ENCODE results near the gene ELL.
"Not testable (repeated sequence)": the region's sequence is repeated elsewhere in the genome, so short reads cannot be mapped to it uniquely, and the experiment has no call there.

Gene ELL

DNA sequence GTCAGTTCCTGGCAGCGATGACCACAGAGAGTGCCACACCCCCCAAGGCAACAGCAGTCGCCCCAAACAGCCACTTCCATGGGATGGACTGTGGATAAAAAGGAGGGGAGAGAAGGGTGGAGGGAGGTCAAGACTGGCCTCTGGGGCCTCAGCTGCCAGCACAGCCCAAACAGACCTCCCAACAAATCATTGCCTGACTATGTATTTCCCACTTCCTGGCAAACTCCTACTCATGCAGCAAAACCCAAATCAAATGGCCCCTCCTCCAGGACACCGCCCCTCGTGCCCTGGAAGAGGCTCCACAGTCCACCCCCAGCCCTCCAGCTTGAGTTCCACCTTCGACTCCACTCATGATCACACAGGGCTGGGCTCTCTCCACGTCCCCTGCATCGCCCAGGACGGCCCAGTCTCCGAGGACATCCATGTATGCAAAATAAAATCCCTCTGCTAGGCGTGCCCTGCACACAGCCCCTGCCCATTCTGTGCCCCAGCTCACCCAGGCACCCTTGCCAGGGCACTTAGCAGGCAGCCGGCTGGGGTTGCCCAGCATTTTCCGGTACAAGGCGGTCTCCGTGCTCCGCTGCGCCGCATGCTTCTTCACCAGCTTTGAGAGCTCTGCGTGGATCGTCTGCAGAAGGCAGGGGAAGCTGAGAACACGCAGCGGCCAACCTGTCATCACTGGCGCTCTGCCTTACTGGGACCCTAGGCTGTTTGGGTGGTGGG lies 10.5 kb upstream of the ELL start:
- no peak overlapping the region for H3K4me3 ChIP-seq (ENCODE audit: control insufficient read depth, low read depth, low read length)
- DNase-seq (ENCODE audit: low read depth) = no peak
- TF ChIP-seq, protein P1, sequence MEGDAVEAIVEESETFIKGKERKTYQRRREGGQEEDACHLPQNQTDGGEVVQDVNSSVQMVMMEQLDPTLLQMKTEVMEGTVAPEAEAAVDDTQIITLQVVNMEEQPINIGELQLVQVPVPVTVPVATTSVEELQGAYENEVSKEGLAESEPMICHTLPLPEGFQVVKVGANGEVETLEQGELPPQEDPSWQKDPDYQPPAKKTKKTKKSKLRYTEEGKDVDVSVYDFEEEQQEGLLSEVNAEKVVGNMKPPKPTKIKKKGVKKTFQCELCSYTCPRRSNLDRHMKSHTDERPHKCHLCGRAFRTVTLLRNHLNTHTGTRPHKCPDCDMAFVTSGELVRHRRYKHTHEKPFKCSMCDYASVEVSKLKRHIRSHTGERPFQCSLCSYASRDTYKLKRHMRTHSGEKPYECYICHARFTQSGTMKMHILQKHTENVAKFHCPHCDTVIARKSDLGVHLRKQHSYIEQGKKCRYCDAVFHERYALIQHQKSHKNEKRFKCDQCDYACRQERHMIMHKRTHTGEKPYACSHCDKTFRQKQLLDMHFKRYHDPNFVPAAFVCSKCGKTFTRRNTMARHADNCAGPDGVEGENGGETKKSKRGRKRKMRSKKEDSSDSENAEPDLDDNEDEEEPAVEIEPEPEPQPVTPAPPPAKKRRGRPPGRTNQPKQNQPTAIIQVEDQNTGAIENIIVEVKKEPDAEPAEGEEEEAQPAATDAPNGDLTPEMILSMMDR (conservative IDR thresholded peaks at IDR 0.05; ENCODE audit: control insufficient read depth, insufficient read depth, low read depth, low read length) = no peak

DNA sequence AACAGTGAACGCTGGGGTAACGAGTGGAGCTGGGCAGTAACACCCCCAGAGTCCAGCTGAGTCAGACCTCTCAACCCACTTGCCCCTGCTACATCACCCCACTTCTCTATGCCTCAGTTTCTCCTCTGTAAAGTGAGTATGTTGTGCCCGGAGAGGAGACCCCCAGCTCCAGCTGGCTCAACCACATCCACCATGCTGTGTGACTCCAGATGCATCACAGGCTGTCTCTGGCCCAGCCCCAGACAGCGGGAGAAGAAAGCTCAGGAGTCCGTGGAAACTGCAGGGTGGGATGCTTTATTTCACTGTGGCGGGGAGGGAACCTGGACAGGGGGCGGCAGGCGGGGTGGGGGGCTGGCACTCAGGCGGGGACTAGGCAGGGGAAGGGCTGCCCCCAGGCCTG lies 9.6 kb upstream of the ELL start:
- DNase-seq (ENCODE audit: low read depth) = no peak
- no peak overlapping the region for H3K4me3 ChIP-seq (ENCODE audit: control insufficient read depth, low read depth, low read length)
- TF ChIP-seq, protein P1 (conservative IDR thresholded peaks at IDR 0.05; ENCODE audit: control insufficient read depth, insufficient read depth, low read depth, low read length) = no peak

DNA sequence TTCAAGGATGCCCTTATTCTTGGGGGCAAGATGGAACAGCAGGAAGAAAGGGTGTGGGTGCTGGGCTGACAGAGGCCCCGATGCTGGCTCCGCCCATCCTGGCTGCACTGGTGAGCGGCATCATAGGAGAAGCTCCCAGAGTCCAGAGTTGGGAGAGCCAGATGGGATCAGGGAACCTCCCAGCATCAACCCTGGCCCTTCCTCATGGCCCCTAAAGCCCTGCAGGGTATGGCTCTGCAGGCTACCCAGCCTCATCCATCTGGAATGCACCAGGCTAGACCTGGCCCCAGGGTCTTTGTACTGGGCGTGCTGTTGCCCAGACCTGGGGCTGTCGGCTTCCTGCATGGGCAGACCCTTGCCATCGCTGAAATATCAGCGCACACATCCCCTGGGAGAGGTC lies 7.9 kb upstream of the ELL start:
- TF ChIP-seq, protein P1 (conservative IDR thresholded peaks at IDR 0.05; ENCODE audit: control insufficient read depth, insufficient read depth, low read depth, low read length) = no peak
- H3K4me3 ChIP-seq (ENCODE audit: control insufficient read depth, low read depth, low read length) = no peak overlapping the region
- no peak for DNase-seq (ENCODE audit: low read depth)

DNA sequence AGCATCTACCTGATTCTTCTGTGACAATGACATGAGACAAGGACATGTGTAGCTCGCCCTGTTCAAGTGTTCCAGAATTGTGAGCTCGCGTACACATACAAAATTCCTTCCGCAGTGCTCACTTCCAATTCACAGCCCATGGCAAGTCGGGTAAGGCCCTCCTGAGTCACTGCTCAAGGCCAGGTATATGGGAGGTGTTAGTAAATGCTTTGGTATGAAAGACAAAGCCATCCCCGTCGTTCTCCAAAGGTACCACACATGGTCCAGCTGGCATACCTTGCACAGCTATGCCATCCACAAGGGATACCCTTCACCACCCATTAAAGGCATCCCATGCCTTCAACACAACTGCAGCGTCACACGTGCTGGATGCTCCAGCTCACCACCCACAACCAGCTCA lies 4.4 kb upstream of the ELL start:
- no peak for DNase-seq (ENCODE audit: low read depth)
- TF ChIP-seq, protein P1 (conservative IDR thresholded peaks at IDR 0.05; ENCODE audit: control insufficient read depth, insufficient read depth, low read depth, low read length) = no peak
- H3K4me3 ChIP-seq (ENCODE audit: control insufficient read depth, low read depth, low read length) = no peak overlapping the region

DNA sequence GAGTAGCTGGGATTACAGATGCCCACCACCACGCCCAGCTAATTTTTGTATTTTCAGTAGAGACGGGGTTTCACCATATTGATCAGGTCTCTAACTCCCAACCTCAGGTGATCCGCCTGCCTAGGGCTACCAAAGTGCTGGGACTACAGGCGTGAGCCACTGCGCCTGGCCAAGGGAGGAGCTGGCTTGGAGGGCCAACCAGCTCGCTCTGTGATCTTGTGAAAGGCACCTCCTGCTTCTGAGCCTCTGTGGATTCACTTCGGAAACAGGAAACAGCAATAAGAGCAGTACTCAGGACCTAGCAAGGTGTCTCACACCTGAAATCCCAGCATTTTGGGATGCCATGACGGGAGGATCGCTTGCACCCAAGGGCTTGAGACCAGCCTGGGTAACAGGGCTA lies 2.0 kb upstream of the ELL start:
- no peak for DNase-seq (ENCODE audit: low read depth)
- no peak overlapping the region for H3K4me3 ChIP-seq (ENCODE audit: control insufficient read depth, low read depth, low read length)
- TF ChIP-seq, protein P1 (conservative IDR thresholded peaks at IDR 0.05; ENCODE audit: control insufficient read depth, insufficient read depth, low read depth, low read length) = no peak

DNA sequence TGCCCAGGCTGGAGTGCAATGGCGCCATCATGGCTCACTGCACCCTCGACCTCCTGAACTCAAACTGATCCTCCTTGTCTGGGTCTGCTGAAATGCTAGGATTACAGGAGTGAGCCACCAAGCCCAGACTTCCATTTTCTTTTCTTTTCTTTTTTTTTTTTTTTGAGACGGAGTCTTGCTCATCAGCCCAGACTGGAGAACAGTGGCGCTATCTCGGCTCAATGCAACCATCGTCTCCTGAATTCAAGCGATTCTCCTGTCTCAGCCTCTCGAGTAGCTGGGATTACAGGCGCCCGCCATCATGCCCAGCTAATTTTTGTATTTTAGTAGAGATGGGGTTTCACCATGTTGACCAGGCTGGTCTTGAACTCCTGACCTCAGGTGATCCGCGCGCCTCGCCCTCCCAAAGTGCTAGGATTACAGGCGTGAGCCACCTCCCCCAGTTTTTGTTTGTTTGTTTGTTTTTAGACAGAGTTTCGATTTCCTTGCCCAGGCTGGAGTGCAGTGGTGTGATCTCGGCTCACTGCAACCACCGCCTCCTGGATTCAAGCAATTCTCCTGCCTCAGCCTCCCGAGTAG lies 1.1 kb upstream of the ELL start:
- DNase-seq (ENCODE audit: low read depth) = not testable (repeated sequence)
- H3K4me3 ChIP-seq (ENCODE audit: control insufficient read depth, low read depth, low read length) = peak overlapping the region; percentile 22

DNA sequence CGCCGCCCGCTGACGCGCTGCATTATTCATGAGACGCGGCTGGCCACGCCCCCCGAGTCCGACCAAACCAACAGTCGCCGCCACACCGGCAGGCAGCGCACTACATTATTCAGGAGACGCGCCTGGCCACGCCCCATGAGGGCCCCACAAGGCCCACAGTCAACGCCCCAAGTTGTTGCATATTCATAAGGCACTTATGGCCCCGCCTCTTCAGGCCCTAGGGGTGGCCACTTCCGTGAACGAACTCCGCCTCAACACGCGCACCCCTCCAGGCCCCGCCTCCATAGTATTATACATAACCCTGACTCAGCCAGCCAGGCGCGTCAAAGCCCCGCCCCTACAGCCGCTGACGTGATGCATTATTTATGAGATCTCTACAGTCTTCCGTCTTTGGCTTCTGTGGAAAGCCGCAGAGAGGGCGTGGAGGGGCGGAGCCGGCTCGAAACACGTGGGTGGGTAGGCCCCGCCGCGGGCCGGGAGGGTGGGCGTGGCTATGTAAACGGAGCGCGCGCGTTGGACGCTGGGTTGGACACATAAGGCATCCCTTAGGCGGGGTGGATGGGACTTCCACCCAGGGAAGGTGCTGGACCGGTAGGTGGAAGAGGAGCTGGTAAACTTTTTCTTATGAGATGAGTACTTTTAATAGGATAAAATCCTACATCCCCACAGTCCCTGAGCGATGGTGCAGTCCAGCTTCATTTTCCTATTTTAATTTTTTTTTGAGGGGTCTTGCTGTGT lies 423 bp upstream of the ELL start:
- peak overlapping the region; percentile 73 for H3K4me3 ChIP-seq (ENCODE audit: control insufficient read depth, low read depth, low read length)
- peak; percentile 100 for DNase-seq (ENCODE audit: low read depth)
- TF ChIP-seq, protein P1 (conservative IDR thresholded peaks at IDR 0.05; ENCODE audit: control insufficient read depth, insufficient read depth, low read depth, low read length) = no peak
